ENCODE measurements around the gene GALNT11.

The GALNT11 gene

DNA sequence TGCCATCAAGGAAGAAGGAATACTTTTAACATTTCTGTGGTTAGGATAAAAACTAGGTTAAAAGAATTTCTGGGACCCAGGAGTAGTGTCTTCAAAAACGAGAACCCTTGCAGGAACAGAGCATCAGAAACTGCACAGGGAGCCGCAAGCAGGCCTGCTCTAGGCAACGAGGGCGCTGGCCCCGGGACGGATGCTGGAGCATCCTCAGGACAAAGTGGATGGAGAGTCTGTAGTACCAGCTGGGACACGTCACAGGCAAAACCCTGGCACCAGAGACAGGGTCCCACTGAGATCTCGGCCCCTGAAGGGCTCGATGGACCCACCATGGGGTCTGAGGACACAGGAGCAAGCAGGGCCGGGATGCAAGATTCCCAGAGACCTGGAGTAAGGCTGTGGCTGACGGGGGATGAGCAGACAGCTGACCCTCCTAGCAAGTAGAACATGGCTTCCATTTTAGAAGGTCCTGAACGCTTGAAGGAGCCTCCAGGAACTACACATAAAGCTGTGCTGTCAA lies 106.6 kb downstream of the GALNT11 start:
- no peaks in the 10 kb centered on the region for H4K20me1 ChIP-seq (ENCODE audit: control insufficient read depth, insufficient read depth, low read depth, low read length)
- H3K27me3 ChIP-seq (ENCODE audit: control insufficient read depth, low read length): no peaks in the 10 kb centered on the region
- H3K4me3 ChIP-seq (ENCODE audit: low read length): no peak overlapping the region
- H3K36me3 ChIP-seq (ENCODE audit: control insufficient read depth, low read length): peaks cover 68% of the 10 kb centered on the region
- H3K27ac ChIP-seq (ENCODE audit: low read depth, low read length): no peak overlapping the region
- H3K4me1 ChIP-seq (ENCODE audit: control insufficient read depth, low read length): no peaks in the 10 kb centered on the region
- H3K4me2 ChIP-seq (ENCODE audit: low read length): no peak overlapping the region
- no peaks in the 10 kb centered on the region for H3K79me2 ChIP-seq (ENCODE audit: control insufficient read depth, low read length)
- TF ChIP-seq CTCF (IDR thresholded peaks at IDR 0.05; ENCODE audit: low read depth, low read length, poor library complexity, severe bottlenecking) (no peak), EZH2phosphoT487 (IDR thresholded peaks at IDR 0.05; ENCODE audit: borderline replicate concordance, low read length) (no peak)
- H3K9me3 ChIP-seq (ENCODE audit: control insufficient read depth, insufficient read depth, low read length): no peaks in the 10 kb centered on the region
- peaks cover 2% of the 10 kb centered on the region; the same call in 1 of the 2 replicates for H3F3A ChIP-seq (ENCODE audit: control insufficient read depth, insufficient read depth)
- H3K9me2 ChIP-seq (replicated peaks; ENCODE audit: control insufficient read depth, low read length): no peaks in the 10 kb centered on the region

GRCh38 chr7:152132812-152133211 lies 107.3 kb downstream of the GALNT11 start:
- Histone ChIP-seq H3K79me2 (ENCODE audit: control insufficient read depth, low read length) (no peaks in the 10 kb centered on the region), H3K27ac (ENCODE audit: low read depth, low read length) (no peak overlapping the region), H3K27me3 (ENCODE audit: control insufficient read depth, low read length) (no peaks in the 10 kb centered on the region), H4K20me1 (ENCODE audit: control insufficient read depth, insufficient read depth, low read depth, low read length) (no peaks in the 10 kb centered on the region), H3F3A (ENCODE audit: control insufficient read depth, insufficient read depth) (peaks cover 2% of the 10 kb centered on the region; the same call in 1 of the 2 replicates), H3K4me3 (ENCODE audit: low read length) (no peak overlapping the region), H3K4me1 (ENCODE audit: control insufficient read depth, low read length) (no peaks in the 10 kb centered on the region), H3K4me2 (ENCODE audit: low read length) (no peak overlapping the region), H3K9me3 (ENCODE audit: control insufficient read depth, insufficient read depth, low read length) (no peaks in the 10 kb centered on the region), H3K9me2 (replicated peaks; ENCODE audit: control insufficient read depth, low read length) (no peaks in the 10 kb centered on the region), H3K36me3 (ENCODE audit: control insufficient read depth, low read length) (peaks cover 68% of the 10 kb centered on the region)
- no peak for TF ChIP-seq CTCF (IDR thresholded peaks at IDR 0.05; ENCODE audit: low read depth, low read length, poor library complexity, severe bottlenecking)
- TF ChIP-seq EZH2phosphoT487 (IDR thresholded peaks at IDR 0.05; ENCODE audit: borderline replicate concordance, low read length): no peak

DNA sequence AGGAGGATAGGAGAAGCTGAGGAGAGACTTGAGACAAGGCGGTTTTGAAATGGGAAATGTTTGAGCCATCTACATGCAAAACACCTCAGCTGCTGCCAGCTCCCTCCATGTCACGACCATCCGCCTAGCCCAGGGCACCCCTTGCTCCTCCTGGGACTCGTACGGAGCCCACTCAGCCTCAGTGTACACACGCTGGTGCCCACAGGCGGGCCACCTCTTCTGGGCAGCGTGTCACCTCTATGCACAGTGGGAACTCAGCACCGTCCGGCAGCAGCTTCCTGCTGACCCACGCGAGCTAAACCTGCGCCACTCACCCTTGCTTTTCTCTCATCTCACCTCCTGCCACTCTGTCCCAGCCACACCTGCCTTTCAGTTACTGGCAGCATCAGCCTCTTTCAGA lies 108.3 kb downstream of the GALNT11 start:
- H3K4me1 ChIP-seq (ENCODE audit: control insufficient read depth, low read length): no peaks in the 10 kb centered on the region
- no peak overlapping the region for H3K4me3 ChIP-seq (ENCODE audit: low read length)
- no peaks in the 10 kb centered on the region for H3K9me3 ChIP-seq (ENCODE audit: control insufficient read depth, insufficient read depth, low read length)
- TF ChIP-seq EZH2phosphoT487 (IDR thresholded peaks at IDR 0.05; ENCODE audit: borderline replicate concordance, low read length): no peak
- TF ChIP-seq CTCF (IDR thresholded peaks at IDR 0.05; ENCODE audit: low read depth, low read length, poor library complexity, severe bottlenecking): no peak
- no peaks in the 10 kb centered on the region for H4K20me1 ChIP-seq (ENCODE audit: control insufficient read depth, insufficient read depth, low read depth, low read length)
- peaks cover 2% of the 10 kb centered on the region; the same call in 1 of the 2 replicates for H3F3A ChIP-seq (ENCODE audit: control insufficient read depth, insufficient read depth)
- no peak overlapping the region for H3K27ac ChIP-seq (ENCODE audit: low read depth, low read length)
- H3K36me3 ChIP-seq (ENCODE audit: control insufficient read depth, low read length): peaks cover 74% of the 10 kb centered on the region
- no peak overlapping the region for H3K4me2 ChIP-seq (ENCODE audit: low read length)
- H3K79me2 ChIP-seq (ENCODE audit: control insufficient read depth, low read length): no peaks in the 10 kb centered on the region
- H3K27me3 ChIP-seq (ENCODE audit: control insufficient read depth, low read length): no peaks in the 10 kb centered on the region
- H3K9me2 ChIP-seq (replicated peaks; ENCODE audit: control insufficient read depth, low read length): no peaks in the 10 kb centered on the region

All from DOHH2 (cell line).